GM20000 (cell line): Measurements from ENCODE around the gene PARP3.

Experiments
- DNase-seq: peaks from one replicate; pipeline ENCODE4 v3.0.0; 2012; ENCODE audit warnings: low spot score
- CTCF ChIP-seq: IDR thresholded peaks from 2 replicates; pipeline ENCODE4 v1.5.1; 2012; ENCODE audit warnings: mild to moderate bottlenecking, control low read depth; ENCODE audit errors: extremely low read depth, missing control alignments

Gene PARP3

GRCh38 chr3:51942603-51943450 is 664 bp downstream of the PARP3 start:
- no peak for TF ChIP-seq CTCF
- DNase-seq = peak; percentile 87

- no peak for DNase-seq
- TF ChIP-seq CTCF = no peak
These were observed 1.6 kb downstream of the PARP3 start for GRCh38 chr3:51943451-51944391.

GRCh38 chr3:51944451-51945021 is 2.4 kb downstream of the PARP3 start:
- TF ChIP-seq CTCF = no peak
- DNase-seq = no peak

GRCh38 chr3:51945031-51945840 is 3.1 kb downstream of the PARP3 start:
- no peak for TF ChIP-seq CTCF
- no peak for DNase-seq

GRCh38 chr3:51945926-51946705 is 4.0 kb downstream of the PARP3 start:
- DNase-seq = no peak
- TF ChIP-seq CTCF = no peak

GRCh38 chr3:51946796-51947195 is 4.6 kb downstream of the PARP3 start:
- no peak for TF ChIP-seq CTCF
- DNase-seq = no peak
